Endothelial cell of umbilical vein (primary cell): Measurements from ENCODE around the gene PRC1.

ENCODE experiments used
- EZH2 ChIP-seq: IDR thresholded peaks from 2 replicates; pipeline ENCODE4 v1.6.1; 2012; ENCODE audit warnings: borderline replicate concordance, low read depth, mild to moderate bottlenecking, moderate library complexity, low read length, inconsistent platforms; ENCODE audit not compliant: severe bottlenecking
- FOS ChIP-seq: IDR thresholded peaks from 2 replicates; pipeline ENCODE4 v1.6.1; 2011; ENCODE audit warnings: mild to moderate bottlenecking, low read length, moderate library complexity, borderline replicate concordance; ENCODE audit not compliant: insufficient read depth
- JUN ChIP-seq: IDR thresholded peaks from 2 replicates; pipeline ENCODE4 v1.6.1; 2011; ENCODE audit warnings: borderline replicate concordance, low read depth; ENCODE audit not compliant: insufficient read length, insufficient read depth
- MYC ChIP-seq: IDR thresholded peaks from one replicate; pipeline ENCODE4 v1.6.1; 2011; ENCODE audit warnings: mild to moderate bottlenecking, low read depth, low read length
- POLR2A ChIP-seq: IDR thresholded peaks from 2 replicates; pipeline ENCODE4 v1.6.1; 2012; ENCODE audit warnings: low read depth, mild to moderate bottlenecking, control low read depth, low read length
- POLR2AphosphoS5 ChIP-seq: IDR thresholded peaks from 2 replicates; pipeline ENCODE4 v1.6.1; 2012; ENCODE audit warnings: low read depth, mild to moderate bottlenecking, control low read depth, low read length, moderate library complexity; ENCODE audit not compliant: insufficient read depth
- TF ChIP-seq, protein P1 (sequence below), 2 donors: IDR thresholded peaks; 1 replicate in 1 of 2; 2 replicates in 1 of 2; pipeline ENCODE4 v1.5.1; 2011; ENCODE audit warnings: low read length in 2 of 2, mild to moderate bottlenecking in 2 of 2, moderate library complexity in 2 of 2, control low read depth in 1 of 2, inconsistent platforms in 1 of 2, low read depth in 1 of 2; ENCODE audit not compliant: insufficient read depth in 1 of 2; ENCODE audit errors: extremely low read depth in 1 of 2
- TF ChIP-seq, protein P2 (sequence below): IDR thresholded peaks from 2 replicates; pipeline ENCODE4 v1.6.1; 2011; ENCODE audit not compliant: insufficient read depth, insufficient read length

DNA sequence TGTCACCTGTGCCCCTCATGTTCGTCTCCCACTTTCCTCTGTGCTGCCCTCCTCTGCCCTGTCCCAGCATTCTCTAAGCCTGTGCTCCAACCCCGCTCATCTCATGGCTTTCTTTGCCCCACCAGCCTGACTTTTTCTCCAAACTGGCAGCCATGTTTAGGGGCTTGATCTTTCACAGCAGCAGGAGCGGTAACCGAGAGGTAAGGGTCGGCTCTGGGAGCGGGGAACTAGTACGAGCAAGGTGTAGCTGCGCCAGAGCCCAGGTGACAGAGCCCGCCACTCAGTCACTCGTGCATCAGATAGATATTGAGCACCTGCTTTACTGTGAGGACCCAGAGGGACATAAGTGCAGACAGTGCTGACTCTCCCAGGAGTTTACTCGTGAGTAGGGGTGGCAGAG lies 77.9 kb downstream of the PRC1 start:
- TF ChIP-seq, protein P1, sequence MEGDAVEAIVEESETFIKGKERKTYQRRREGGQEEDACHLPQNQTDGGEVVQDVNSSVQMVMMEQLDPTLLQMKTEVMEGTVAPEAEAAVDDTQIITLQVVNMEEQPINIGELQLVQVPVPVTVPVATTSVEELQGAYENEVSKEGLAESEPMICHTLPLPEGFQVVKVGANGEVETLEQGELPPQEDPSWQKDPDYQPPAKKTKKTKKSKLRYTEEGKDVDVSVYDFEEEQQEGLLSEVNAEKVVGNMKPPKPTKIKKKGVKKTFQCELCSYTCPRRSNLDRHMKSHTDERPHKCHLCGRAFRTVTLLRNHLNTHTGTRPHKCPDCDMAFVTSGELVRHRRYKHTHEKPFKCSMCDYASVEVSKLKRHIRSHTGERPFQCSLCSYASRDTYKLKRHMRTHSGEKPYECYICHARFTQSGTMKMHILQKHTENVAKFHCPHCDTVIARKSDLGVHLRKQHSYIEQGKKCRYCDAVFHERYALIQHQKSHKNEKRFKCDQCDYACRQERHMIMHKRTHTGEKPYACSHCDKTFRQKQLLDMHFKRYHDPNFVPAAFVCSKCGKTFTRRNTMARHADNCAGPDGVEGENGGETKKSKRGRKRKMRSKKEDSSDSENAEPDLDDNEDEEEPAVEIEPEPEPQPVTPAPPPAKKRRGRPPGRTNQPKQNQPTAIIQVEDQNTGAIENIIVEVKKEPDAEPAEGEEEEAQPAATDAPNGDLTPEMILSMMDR (IDR thresholded peaks at IDR 0.05; ENCODE audit: extremely low read depth in 1 of 2, insufficient read depth in 1 of 2, low read depth in 1 of 2, low read length in 2 of 2): no peak
- TF ChIP-seq EZH2 (no peak), POLR2A (no peak), POLR2AphosphoS5 (no peak), MYC (no peak), JUN (no peak), FOS (no peak)
- TF ChIP-seq, protein P2, sequence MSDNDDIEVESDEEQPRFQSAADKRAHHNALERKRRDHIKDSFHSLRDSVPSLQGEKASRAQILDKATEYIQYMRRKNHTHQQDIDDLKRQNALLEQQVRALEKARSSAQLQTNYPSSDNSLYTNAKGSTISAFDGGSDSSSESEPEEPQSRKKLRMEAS: no peak
